ENCODE measurements around the gene AMN.

Gene AMN

DNA sequence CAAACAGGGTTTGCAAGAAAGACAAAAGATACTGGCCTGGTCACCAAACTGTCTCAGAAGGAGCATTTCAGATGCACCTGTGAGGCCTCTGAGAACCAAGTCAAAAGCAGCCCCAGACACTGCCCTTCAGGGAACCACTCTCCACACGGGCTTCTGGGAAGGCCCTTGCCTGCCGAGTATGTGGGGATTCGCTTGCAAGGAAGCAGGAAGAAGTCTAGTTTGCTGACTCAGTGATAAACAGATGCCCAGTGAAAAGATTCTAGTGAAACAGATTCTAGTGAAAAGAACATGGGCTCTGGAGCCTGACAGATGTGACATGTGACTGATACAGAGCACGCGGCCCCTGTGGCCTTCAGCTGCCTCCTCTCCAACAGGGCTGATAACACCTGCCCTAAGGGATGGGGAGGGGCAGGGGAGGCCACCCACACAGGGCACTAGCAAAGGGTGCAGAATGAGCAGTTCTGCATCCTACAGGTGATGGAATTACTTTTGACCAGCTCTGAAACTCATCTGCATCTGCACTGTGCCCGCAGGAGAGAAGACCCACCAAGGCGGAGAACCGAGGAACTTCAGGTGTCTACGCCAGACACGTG lies 19.1 kb downstream of the AMN start:
- no peaks in the 10 kb centered on the region for H3K9me3 Mint-ChIP-seq
- peaks cover 53% of the 10 kb centered on the region for H3K36me3 Mint-ChIP-seq (ENCODE audit: low read depth)
- DNase-seq: no peak
- TF ChIP-seq, protein P1, sequence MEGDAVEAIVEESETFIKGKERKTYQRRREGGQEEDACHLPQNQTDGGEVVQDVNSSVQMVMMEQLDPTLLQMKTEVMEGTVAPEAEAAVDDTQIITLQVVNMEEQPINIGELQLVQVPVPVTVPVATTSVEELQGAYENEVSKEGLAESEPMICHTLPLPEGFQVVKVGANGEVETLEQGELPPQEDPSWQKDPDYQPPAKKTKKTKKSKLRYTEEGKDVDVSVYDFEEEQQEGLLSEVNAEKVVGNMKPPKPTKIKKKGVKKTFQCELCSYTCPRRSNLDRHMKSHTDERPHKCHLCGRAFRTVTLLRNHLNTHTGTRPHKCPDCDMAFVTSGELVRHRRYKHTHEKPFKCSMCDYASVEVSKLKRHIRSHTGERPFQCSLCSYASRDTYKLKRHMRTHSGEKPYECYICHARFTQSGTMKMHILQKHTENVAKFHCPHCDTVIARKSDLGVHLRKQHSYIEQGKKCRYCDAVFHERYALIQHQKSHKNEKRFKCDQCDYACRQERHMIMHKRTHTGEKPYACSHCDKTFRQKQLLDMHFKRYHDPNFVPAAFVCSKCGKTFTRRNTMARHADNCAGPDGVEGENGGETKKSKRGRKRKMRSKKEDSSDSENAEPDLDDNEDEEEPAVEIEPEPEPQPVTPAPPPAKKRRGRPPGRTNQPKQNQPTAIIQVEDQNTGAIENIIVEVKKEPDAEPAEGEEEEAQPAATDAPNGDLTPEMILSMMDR (IDR thresholded peaks at IDR 0.05): no peak
- no peaks in the 10 kb centered on the region for H3K27me3 Mint-ChIP-seq (ENCODE audit: low read depth, poor library complexity)
- no peak overlapping the region for H3K27ac Mint-ChIP-seq
- no peaks in the 10 kb centered on the region for H3K4me1 Mint-ChIP-seq
- no peak overlapping the region for H3K4me3 Mint-ChIP-seq

DNA sequence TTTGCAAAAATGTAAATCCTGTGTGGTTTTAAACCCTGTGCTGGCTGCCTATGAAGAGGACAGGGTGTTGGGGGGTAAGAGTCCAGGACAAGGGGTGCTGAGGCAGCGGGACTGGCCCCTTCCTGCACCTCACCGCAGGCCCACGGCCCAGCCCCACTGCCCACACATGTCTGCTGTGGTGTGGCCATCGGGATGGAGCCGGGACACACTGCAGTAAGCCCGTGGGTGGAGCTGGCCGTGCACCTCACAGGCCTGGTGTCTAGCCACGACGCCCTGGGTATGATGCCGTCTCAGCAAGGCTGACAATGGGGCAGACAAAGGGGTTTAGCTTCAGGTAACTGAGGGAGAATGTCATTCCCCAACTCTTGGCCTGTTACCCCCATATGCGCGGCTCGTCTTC lies 19.6 kb downstream of the AMN start:
- Mint-ChIP-seq H3K27ac (no peak overlapping the region), H3K4me3 (no peak overlapping the region), H3K9me3 (no peaks in the 10 kb centered on the region), H3K36me3 (ENCODE audit: low read depth) (peaks cover 53% of the 10 kb centered on the region), H3K27me3 (ENCODE audit: low read depth, poor library complexity) (no peaks in the 10 kb centered on the region), H3K4me1 (no peaks in the 10 kb centered on the region)
- TF ChIP-seq, protein P1 (IDR thresholded peaks at IDR 0.05): no peak
- no peak for DNase-seq

DNA sequence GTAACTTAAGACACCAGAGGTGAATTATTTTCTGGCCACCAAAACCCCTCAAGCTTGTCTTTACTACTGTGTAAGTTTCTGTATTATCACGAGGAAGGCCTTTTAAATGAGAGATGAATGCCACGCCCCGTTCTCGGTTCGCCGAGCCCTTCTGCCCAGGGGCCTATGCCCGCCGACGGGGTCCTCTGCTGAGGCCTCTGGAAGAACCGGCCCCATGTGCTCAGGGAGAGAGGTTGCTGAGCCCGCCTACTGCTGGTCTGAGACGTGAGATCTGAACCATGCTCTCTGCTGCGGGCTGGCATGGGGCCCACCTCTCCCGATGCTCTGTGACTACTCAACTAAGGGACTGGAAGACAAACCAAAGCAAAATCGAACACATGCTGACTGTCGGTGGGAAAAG lies 21.0 kb downstream of the AMN start:
- Mint-ChIP-seq H3K27ac (no peak overlapping the region), H3K27me3 (ENCODE audit: low read depth, poor library complexity) (no peaks in the 10 kb centered on the region), H3K4me1 (no peaks in the 10 kb centered on the region), H3K4me3 (no peak overlapping the region), H3K9me3 (no peaks in the 10 kb centered on the region), H3K36me3 (ENCODE audit: low read depth) (peaks cover 51% of the 10 kb centered on the region)
- no peak for DNase-seq
- TF ChIP-seq, protein P1 (IDR thresholded peaks at IDR 0.05): no peak

DNA sequence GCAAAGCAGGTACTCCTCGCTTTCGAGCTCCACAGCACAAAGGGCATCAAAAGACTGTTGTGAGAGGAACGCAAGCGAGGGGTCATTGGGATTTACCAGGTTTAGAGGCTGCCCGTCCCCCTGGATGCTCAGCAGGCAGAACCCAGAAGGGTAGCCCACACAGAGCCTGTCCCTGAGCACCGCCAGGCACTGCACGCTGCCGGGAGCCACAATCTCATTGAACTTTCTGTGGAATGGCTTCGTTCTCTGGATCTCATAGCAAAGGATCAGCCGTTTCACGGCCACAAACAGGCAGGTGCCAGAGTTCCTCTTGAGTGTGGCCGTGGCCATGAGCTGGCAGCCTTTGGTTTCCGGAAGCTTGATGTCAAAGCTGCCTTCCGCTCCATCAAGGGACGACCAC lies 21.5 kb downstream of the AMN start:
- H3K4me1 Mint-ChIP-seq: no peaks in the 10 kb centered on the region
- H3K9me3 Mint-ChIP-seq: no peaks in the 10 kb centered on the region
- no peak for DNase-seq
- TF ChIP-seq, protein P1 (IDR thresholded peaks at IDR 0.05): no peak
- peaks cover 54% of the 10 kb centered on the region for H3K36me3 Mint-ChIP-seq (ENCODE audit: low read depth)
- H3K4me3 Mint-ChIP-seq: no peak overlapping the region
- H3K27ac Mint-ChIP-seq: peak overlapping the region; percentile 36
- H3K27me3 Mint-ChIP-seq (ENCODE audit: low read depth, poor library complexity): no peaks in the 10 kb centered on the region

DNA sequence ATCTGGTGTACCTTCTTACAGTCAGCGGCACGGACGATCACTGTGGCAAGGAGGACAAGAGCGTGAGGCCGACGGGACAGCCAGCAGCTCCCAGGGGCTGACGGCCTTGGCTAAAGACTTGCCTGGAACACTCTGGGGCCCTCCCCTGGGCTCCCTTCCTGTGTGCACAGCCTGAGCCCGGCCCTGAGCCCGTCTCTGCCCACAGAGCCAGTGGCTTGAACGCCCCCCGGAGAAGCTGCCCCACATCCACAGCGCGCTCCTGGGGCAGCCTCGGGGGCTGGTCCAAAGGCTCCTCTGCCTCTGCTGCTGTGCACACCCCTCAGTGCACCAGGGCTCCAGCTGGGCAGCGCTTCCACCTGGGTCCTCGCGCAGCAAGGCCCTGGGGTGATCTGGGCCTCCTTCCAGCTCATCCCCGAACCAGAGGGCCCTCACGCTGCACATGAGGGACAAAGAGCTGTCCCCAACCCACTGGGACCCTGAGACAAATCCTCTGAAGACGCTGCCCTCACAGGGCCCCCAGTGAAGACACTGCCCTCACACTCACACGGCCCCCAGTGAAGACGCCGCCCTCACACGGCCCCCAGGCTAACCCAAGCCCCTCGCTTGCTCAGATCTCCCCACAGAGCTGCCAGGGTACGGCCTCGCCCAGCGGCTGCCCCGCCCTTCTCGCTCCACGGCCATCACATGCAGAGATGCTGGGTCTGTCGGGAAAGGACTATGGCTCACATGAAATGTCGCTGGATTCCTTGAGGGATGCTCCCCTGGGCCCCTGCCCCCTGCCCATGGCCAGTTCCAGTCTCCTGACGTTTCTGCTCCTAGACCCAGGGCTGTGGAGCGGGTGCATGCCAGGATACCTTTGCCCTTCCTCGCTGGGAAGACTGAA lies 22.2 kb downstream of the AMN start:
- no peaks in the 10 kb centered on the region for H3K9me3 Mint-ChIP-seq
- H3K36me3 Mint-ChIP-seq (ENCODE audit: low read depth): peaks cover 55% of the 10 kb centered on the region
- H3K4me1 Mint-ChIP-seq: no peaks in the 10 kb centered on the region
- H3K27me3 Mint-ChIP-seq (ENCODE audit: low read depth, poor library complexity): no peaks in the 10 kb centered on the region
- H3K4me3 Mint-ChIP-seq: no peak overlapping the region
- no peak for DNase-seq
- TF ChIP-seq, protein P1 (IDR thresholded peaks at IDR 0.05): no peak
- H3K27ac Mint-ChIP-seq: peak overlapping the region; percentile 36
